Tibial nerve (tissue), 4 donors: Measurements from ENCODE around the gene DPP8.

Source experiments
- EP300 ChIP-seq, 2 donors: sonication (generic); formaldehyde crosslinking; IDR thresholded peaks; one replicate each; pipeline ENCODE4 v1.6.1; 2017; ENCODE audit warnings: antibody characterized with exemption in 2 of 2, mild to moderate bottlenecking in 1 of 2
- POLR2A ChIP-seq, 2 donors: fragments of 450-650 bp; IDR thresholded peaks; one replicate each; pipeline ENCODE4 v1.6.1; 2017; ENCODE audit warnings: antibody characterized with exemption in 2 of 2, mild to moderate bottlenecking in 2 of 2, moderate library complexity in 2 of 2
- TF ChIP-seq, protein P1 (sequence below), 5 experiments: fragments of 200-600 bp in 3 of 5; fragments of 450-650 bp in 2 of 5; sonication (generic) in 3 of 5; IDR thresholded peaks; one replicate each; pipeline ENCODE4 v1.5.1; 2016 to 2019; ENCODE audit warnings: antibody characterized with exemption in 5 of 5, mild to moderate bottlenecking in 3 of 5, moderate library complexity in 2 of 5

DNA sequence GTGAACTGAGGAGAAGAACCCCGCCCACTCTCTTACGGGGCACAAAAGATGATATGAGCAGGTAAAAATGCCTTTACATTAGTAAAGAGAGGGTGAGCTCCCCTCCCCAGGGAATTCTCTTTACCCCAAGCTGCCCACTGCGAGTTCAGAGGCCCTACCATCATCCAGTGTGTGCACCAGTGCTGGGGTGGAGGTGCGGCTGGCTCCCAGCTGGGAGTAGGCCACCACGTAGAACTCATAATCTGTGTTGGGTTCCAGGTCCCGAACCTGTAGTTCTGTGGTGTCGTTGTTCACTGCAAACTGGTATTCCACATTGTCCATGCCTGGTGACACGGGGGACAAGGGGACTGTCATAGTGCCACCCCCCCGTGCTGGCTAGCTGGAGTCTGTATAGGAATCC lies 122.6 kb downstream of the DPP8 start:
- TF ChIP-seq, protein P1, sequence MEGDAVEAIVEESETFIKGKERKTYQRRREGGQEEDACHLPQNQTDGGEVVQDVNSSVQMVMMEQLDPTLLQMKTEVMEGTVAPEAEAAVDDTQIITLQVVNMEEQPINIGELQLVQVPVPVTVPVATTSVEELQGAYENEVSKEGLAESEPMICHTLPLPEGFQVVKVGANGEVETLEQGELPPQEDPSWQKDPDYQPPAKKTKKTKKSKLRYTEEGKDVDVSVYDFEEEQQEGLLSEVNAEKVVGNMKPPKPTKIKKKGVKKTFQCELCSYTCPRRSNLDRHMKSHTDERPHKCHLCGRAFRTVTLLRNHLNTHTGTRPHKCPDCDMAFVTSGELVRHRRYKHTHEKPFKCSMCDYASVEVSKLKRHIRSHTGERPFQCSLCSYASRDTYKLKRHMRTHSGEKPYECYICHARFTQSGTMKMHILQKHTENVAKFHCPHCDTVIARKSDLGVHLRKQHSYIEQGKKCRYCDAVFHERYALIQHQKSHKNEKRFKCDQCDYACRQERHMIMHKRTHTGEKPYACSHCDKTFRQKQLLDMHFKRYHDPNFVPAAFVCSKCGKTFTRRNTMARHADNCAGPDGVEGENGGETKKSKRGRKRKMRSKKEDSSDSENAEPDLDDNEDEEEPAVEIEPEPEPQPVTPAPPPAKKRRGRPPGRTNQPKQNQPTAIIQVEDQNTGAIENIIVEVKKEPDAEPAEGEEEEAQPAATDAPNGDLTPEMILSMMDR (IDR thresholded peaks at IDR 0.05), result no peak
- TF ChIP-seq EP300 (IDR thresholded peaks at IDR 0.05), result no peak
- no peak for TF ChIP-seq POLR2A (IDR thresholded peaks at IDR 0.05)
